Colonic mucosa (tissue), 4 donors: ENCODE results near the gene PFDN1. TPM values are rescaled to one million over a fixed set of nuclear protein-coding genes. Genes with fewer than 3 reads are reported as not detected.

Experiments
- DNase-seq: peaks from one replicate; pipeline ENCODE4 v3.0.0-alpha.2; 2020
- H3K27ac ChIP-seq: fragments of 200-600 bp; one replicate; pipeline ENCODE4 v1.8.0; 2021
- H3K27me3 ChIP-seq: fragments of 200-600 bp; one replicate; pipeline ENCODE4 v1.8.0; 2021
- H3K36me3 ChIP-seq: fragments of 200-600 bp; one replicate; pipeline ENCODE4 v1.8.0; 2021
- H3K4me1 ChIP-seq: fragments of 200-600 bp; one replicate; pipeline ENCODE4 v1.8.0; 2021; ENCODE audit warnings: mild to moderate bottlenecking
- H3K4me3 ChIP-seq: fragments of 200-600 bp; one replicate; pipeline ENCODE4 v1.8.0; 2021
- H3K9ac ChIP-seq, 2 donors: one replicate each; pipeline ENCODE4 v1.7.0; 2013; ENCODE audit warnings: control low read depth in 2 of 2, low read depth in 2 of 2, low read length in 2 of 2
- H3K9me3 ChIP-seq: fragments of 200-600 bp; one replicate; pipeline ENCODE4 v1.8.0; 2021
- CTCF ChIP-seq: fragments of 200-600 bp; IDR thresholded peaks from one replicate; pipeline ENCODE4 v1.8.0; 2022; ENCODE audit warnings: antibody characterized with exemption, mild to moderate bottlenecking
- intact Hi-C: fragments of 100-400 bp; cut with DNase I; formaldehyde crosslinking; loops from one replicate; pipeline ENCODE4 v1.14.1; 2022
- total RNA-seq, 2 donors: library from RNA; stranded (reverse); fragmentation: NEBNext Ultra II Directional in 1 of 2; extraction: Animal tissue kit (Norgen Biotek cat#: 25700) in 1 of 2; gene quantifications; one replicate each; pipeline ENCODE4 v1.2.1, GENCODE V29; 2021
- donor health status: healthy.
- donor health status: DM: no; HTN: no; CAD: no.
- donor health status: DM: no; HTN: no; CAD: no.

PFDN1 gene
- total RNA-seq, 2 donors from 2014 or later, result 41.2 to 41.4 TPM

- no peaks in the 10 kb centered on the region for H3K27me3 ChIP-seq
- no peaks in the 10 kb centered on the region for H3K36me3 ChIP-seq
- no peak for TF ChIP-seq CTCF
- DNase-seq, result no peak
- intact Hi-C loops, result no loop called here
- peaks cover 7% of the 10 kb centered on the region for H3K4me1 ChIP-seq
- H3K9me3 ChIP-seq, result no peaks in the 10 kb centered on the region
- H3K9ac ChIP-seq, result no peak overlapping the region
- H3K27ac ChIP-seq, result no peak overlapping the region
- H3K4me3 ChIP-seq, result no peak overlapping the region
Measured at GRCh38 chr5:140342287-140342686, 39.4 kb upstream of the PFDN1 start.

- Histone ChIP-seq H3K9me3 (no peaks in the 10 kb centered on the region), H3K9ac (no peak overlapping the region), H3K27ac (no peak overlapping the region), H3K27me3 (no peaks in the 10 kb centered on the region), H3K4me3 (no peak overlapping the region), H3K36me3 (no peaks in the 10 kb centered on the region), H3K4me1 (peaks cover 5% of the 10 kb centered on the region)
- DNase-seq, result no peak
- no peak for TF ChIP-seq CTCF
- intact Hi-C loops, result no loop called here
Measured at GRCh38 chr5:140341591-140341990, 38.7 kb upstream of the PFDN1 start.

GRCh38 chr5:140340605-140341121 lies 37.8 kb upstream of the PFDN1 start:
- no peak for DNase-seq
- no peaks in the 10 kb centered on the region for H3K27me3 ChIP-seq
- no peaks in the 10 kb centered on the region for H3K36me3 ChIP-seq
- H3K4me3 ChIP-seq, result no peak overlapping the region
- H3K27ac ChIP-seq, result no peak overlapping the region
- H3K4me1 ChIP-seq, result peaks cover 5% of the 10 kb centered on the region
- H3K9ac ChIP-seq, result no peak overlapping the region
- H3K9me3 ChIP-seq, result no peaks in the 10 kb centered on the region
- TF ChIP-seq CTCF, result no peak
- intact Hi-C loops, result no loop called here

GRCh38 chr5:140339636-140340035 lies 36.7 kb upstream of the PFDN1 start:
- H3K9ac ChIP-seq, result no peak overlapping the region
- TF ChIP-seq CTCF, result no peak
- no peak overlapping the region for H3K4me3 ChIP-seq
- H3K27ac ChIP-seq, result no peak overlapping the region
- no peaks in the 10 kb centered on the region for H3K27me3 ChIP-seq
- no peaks in the 10 kb centered on the region for H3K36me3 ChIP-seq
- no peaks in the 10 kb centered on the region for H3K9me3 ChIP-seq
- DNase-seq, result no peak
- intact Hi-C loops, result no loop called here
- H3K4me1 ChIP-seq, result no peaks in the 10 kb centered on the region

GRCh38 chr5:140338908-140339307 lies 36.0 kb upstream of the PFDN1 start:
- TF ChIP-seq CTCF, result no peak
- no peak overlapping the region for H3K27ac ChIP-seq
- no peaks in the 10 kb centered on the region for H3K27me3 ChIP-seq
- no peaks in the 10 kb centered on the region for H3K36me3 ChIP-seq
- H3K9me3 ChIP-seq, result no peaks in the 10 kb centered on the region
- no peak overlapping the region for H3K9ac ChIP-seq
- no peak for DNase-seq
- H3K4me3 ChIP-seq, result no peak overlapping the region
- intact Hi-C loops, result no loop called here
- H3K4me1 ChIP-seq, result no peaks in the 10 kb centered on the region
